ENCODE results near the gene KRTAP4-16. TPM values are rescaled to one million over a fixed set of nuclear protein-coding genes. Genes with fewer than 3 reads are reported as not detected.
"Not testable (repeated sequence)": the region's sequence is repeated elsewhere in the genome, so short reads cannot be mapped to it uniquely, and the experiment has no call there.

Gene KRTAP4-16
- total RNA-seq, 1 donor: not detected

- TF ChIP-seq CTCF (IDR thresholded peaks at IDR 0.05; ENCODE audit: insufficient read depth, low read length): no peak
- H3K4me3 ChIP-seq (ENCODE audit: low read depth, low read length): no peak overlapping the region
Observed at GRCh38 chr17:41144846-41145245, 42.8 kb upstream of the KRTAP4-16 start.

GRCh38 chr17:41141361-41141760 lies 39.4 kb upstream of the KRTAP4-16 start:
- TF ChIP-seq CTCF (IDR thresholded peaks at IDR 0.05; ENCODE audit: insufficient read depth, low read length): no peak
- peak; percentile 4 for DNase-seq (ENCODE audit: low read depth)

More at GRCh38 chr17:41144846-41145245, 42.8 kb upstream of the KRTAP4-16 start:
- DNase-seq (ENCODE audit: low read depth): no peak

DNA sequence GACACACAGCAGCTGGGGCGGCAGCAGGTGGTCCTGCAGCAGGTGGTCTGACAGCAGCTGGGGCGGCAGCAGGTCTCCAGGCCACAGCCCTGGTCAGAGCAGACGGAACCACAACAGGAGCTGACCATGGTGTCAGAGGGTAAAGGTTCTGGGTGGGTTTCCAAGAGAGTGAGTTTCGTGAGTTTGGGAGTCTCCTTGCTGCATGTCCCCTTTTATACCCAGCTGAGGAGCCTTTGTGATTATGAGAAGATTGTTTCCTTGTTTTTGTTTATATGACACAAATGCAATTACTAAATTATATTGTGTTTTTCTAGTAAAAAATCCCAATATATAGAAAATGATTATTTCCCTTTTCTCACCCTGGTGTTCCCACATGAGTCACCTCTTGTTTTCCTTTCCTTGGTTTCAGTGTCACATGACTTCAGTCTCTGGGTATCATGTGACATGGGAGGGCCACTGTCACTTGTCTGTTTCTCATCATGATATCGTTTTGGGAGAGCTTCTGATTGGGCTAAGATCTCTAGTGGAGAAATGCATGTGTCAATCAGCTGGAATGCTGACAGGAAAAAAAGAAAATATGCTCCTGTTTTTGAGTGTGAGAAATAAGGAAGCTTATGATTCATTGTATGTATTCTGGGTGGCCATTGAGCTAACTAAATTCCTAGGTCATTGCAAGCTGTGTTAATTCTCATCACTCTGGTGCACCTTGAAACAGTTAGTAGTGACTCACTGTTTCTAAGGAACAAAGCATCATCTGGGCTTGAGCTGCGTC lies 38.5 kb upstream of the KRTAP4-16 start, which contains the start of gene KRTAP4-6:
KRTAP4-6 (minus strand) TSS at position 185 of the 772 bp plus-strand sequence; CDS start at position 128, 57 bp downstream.
- peak; percentile 15 for DNase-seq (ENCODE audit: low read depth)
- no peak for TF ChIP-seq CTCF (IDR thresholded peaks at IDR 0.05; ENCODE audit: insufficient read depth, low read length)
- H3K4me3 ChIP-seq (ENCODE audit: low read depth, low read length): no peak within 1 kb of the TSS

More at GRCh38 chr17:41141361-41141760, 39.4 kb upstream of the KRTAP4-16 start:
- H3K4me3 ChIP-seq (ENCODE audit: low read depth, low read length): no peak overlapping the region

- H3K4me3 ChIP-seq (ENCODE audit: low read depth, low read length); DNase-seq (ENCODE audit: low read depth): not testable (repeated sequence)
Observed at GRCh38 chr17:41139865-41140264, 37.9 kb upstream of the KRTAP4-16 start.

DNA sequence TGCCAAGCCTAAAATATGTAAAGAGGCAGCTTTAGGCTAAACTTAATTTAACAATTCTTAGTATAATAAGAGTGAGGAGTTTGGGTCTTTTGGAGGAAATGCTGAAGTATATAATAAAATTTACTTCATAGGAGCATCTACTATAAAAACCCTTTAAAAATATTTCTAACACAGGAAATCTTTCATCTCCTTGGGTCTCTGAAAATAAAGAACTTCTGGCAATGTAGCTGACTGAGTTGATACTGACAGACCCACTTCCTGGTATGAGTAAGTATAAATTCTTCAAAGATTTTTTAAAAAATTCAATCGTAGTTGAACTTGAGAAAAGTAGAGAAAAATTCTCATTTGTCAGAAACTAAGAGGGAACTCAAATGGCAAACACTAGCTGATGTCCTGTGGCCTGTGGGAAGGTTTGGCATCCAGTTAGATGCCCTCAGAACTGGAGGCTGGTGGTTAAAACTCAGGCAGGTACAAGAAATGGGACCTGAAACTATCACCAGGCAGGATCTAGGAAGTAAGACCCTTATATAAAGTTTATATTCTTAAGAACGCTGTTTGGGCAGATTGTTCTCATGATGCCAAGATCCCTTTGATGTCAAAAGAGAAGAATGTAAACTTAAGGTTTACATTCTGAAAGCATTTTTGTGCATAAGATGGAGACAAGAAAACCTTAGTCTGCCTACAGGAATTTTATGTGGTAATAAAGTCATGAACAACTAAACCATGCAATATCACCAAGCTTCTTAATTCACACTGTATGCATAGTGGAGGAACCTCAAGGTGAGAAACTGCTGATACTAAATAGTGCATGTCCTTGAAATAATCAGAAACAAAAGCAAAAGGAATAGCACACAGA lies 32.1 kb upstream of the KRTAP4-16 start:
- no peak for DNase-seq (ENCODE audit: low read depth)
- no peak for TF ChIP-seq CTCF (IDR thresholded peaks at IDR 0.05; ENCODE audit: insufficient read depth, low read length)
- H3K4me3 ChIP-seq (ENCODE audit: low read depth, low read length): no peak overlapping the region

GRCh38 chr17:41131979-41132378 lies 30.0 kb upstream of the KRTAP4-16 start:
- TF ChIP-seq CTCF (IDR thresholded peaks at IDR 0.05; ENCODE audit: insufficient read depth, low read length): no peak
- H3K4me3 ChIP-seq (ENCODE audit: low read depth, low read length): no peak overlapping the region
- peak; percentile 10 for DNase-seq (ENCODE audit: low read depth)

GRCh38 chr17:41127371-41127770 lies 25.4 kb upstream of the KRTAP4-16 start:
- no peak overlapping the region for H3K4me3 ChIP-seq (ENCODE audit: low read depth, low read length)
- no peak for DNase-seq (ENCODE audit: low read depth)
- TF ChIP-seq CTCF (IDR thresholded peaks at IDR 0.05; ENCODE audit: insufficient read depth, low read length): no peak

All from fibroblast of the aortic adventitia (primary cell).